C4-2B (cell line): ENCODE data around the gene NT5DC3.

ENCODE experiments used
- CTCF ChIP-seq: fragments of 450-650 bp; conservative IDR thresholded peaks from 2 replicates; pipeline ENCODE4 v1.5.1; 2017; ENCODE audit warnings: mild to moderate bottlenecking
- ZFX ChIP-seq: fragments of 450-650 bp; IDR thresholded peaks from 2 replicates; pipeline ENCODE4 v1.6.1; 2017

DNA sequence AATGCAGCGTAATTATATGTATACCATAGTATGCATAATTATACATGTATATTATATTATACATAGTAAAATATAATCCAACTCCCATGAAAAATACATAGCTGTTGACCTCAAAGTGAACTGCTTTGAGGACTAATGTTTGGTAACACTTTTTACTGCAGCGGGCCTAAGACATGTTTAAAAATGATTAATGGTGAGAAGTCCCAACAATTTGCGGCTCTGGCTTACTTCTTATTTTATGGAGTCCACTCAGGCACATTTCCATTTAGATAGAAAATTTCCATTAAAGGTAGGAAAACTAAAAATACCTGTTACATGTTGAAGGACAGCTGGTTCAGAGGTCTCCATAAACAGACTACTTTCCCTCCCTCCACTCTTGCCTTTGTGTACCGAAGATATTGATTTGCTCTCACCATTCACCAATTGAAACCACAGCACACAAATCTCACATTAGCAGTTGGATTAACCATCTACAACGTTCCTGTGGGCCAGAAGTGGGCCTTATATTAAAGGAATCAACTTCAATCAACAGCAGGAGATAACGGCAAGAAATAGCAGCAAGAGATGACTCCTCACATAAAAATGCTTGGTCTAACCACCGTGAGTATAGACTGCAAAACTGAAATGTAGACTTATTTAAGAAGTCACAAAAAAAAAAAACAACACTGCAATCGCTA is 14.1 kb upstream of the NT5DC3 start:
- no peak for TF ChIP-seq CTCF
- TF ChIP-seq ZFX = no peak
